ENCODE results near the gene PIGL. TPM values are rescaled to one million over a fixed set of nuclear protein-coding genes. Genes with fewer than 3 reads are reported as not detected.

PIGL gene
- polyA plus RNA-seq, 2 donors = 13.3 to 21.5 TPM

- H3K4me3 ChIP-seq (ENCODE audit: low read depth in 1 of 2, low read length in 2 of 2) = no peak overlapping the region
- no peaks in the 10 kb centered on the region for H3K4me1 ChIP-seq (ENCODE audit: control insufficient read depth in 2 of 2, insufficient read depth in 2 of 2, low read length in 1 of 2)
- no peaks in the 10 kb centered on the region for H3K36me3 ChIP-seq (ENCODE audit: control insufficient read depth in 2 of 2, insufficient read depth in 2 of 2, low read length in 1 of 2)
- no peak overlapping the region for H3K27ac ChIP-seq (ENCODE audit: low read depth in 2 of 2, low read length in 1 of 2)
- no peaks in the 10 kb centered on the region for H3K27me3 ChIP-seq (ENCODE audit: control insufficient read depth in 1 of 2, insufficient read depth in 2 of 2, low read length in 2 of 2)
- H3K9me3 ChIP-seq (ENCODE audit: control insufficient read depth in 2 of 2, insufficient read depth in 1 of 2, low read depth in 1 of 2, low read length in 1 of 2) = no peaks in the 10 kb centered on the region
- 94 to 96% methylated on average over 3 of the region's 3 CpGs for WGBS, 2 donors
These were observed 121.4 kb downstream of the PIGL start for GRCh38 chr17:16338391-16338790.

- H3K36me3 ChIP-seq (ENCODE audit: control insufficient read depth in 2 of 2, insufficient read depth in 2 of 2, low read length in 1 of 2) = no peaks in the 10 kb centered on the region
- WGBS, 2 donors = 89 to 100% methylated on average over 1 of the region's 1 CpG
- H3K27ac ChIP-seq (ENCODE audit: low read depth in 2 of 2, low read length in 1 of 2) = no peak overlapping the region
- no peaks in the 10 kb centered on the region for H3K4me1 ChIP-seq (ENCODE audit: control insufficient read depth in 2 of 2, insufficient read depth in 2 of 2, low read length in 1 of 2)
- no peaks in the 10 kb centered on the region for H3K27me3 ChIP-seq (ENCODE audit: control insufficient read depth in 1 of 2, insufficient read depth in 2 of 2, low read length in 2 of 2)
- H3K4me3 ChIP-seq (ENCODE audit: low read depth in 1 of 2, low read length in 2 of 2) = no peak overlapping the region
- H3K9me3 ChIP-seq (ENCODE audit: control insufficient read depth in 2 of 2, insufficient read depth in 1 of 2, low read depth in 1 of 2, low read length in 1 of 2) = no peaks in the 10 kb centered on the region
These were observed 122.4 kb downstream of the PIGL start for GRCh38 chr17:16339402-16339801.

GRCh38 chr17:16339959-16340358, 122.9 kb downstream of the PIGL start:
- H3K27me3 ChIP-seq (ENCODE audit: control insufficient read depth in 1 of 2, insufficient read depth in 2 of 2, low read length in 2 of 2) = no peaks in the 10 kb centered on the region
- no peaks in the 10 kb centered on the region for H3K36me3 ChIP-seq (ENCODE audit: control insufficient read depth in 2 of 2, insufficient read depth in 2 of 2, low read length in 1 of 2)
- H3K9me3 ChIP-seq (ENCODE audit: control insufficient read depth in 2 of 2, insufficient read depth in 1 of 2, low read depth in 1 of 2, low read length in 1 of 2) = no peaks in the 10 kb centered on the region
- WGBS, 2 donors = 61 to 71% methylated on average over 1 of the region's 1 CpG
- H3K4me3 ChIP-seq (ENCODE audit: low read depth in 1 of 2, low read length in 2 of 2) = no peak overlapping the region
- no peaks in the 10 kb centered on the region for H3K4me1 ChIP-seq (ENCODE audit: control insufficient read depth in 2 of 2, insufficient read depth in 2 of 2, low read length in 1 of 2)
- no peak overlapping the region for H3K27ac ChIP-seq (ENCODE audit: low read depth in 2 of 2, low read length in 1 of 2)

GRCh38 chr17:16342979-16343378, 126.0 kb downstream of the PIGL start:
- Histone ChIP-seq H3K4me1 (ENCODE audit: control insufficient read depth in 2 of 2, insufficient read depth in 2 of 2, low read length in 1 of 2) (no peaks in the 10 kb centered on the region), H3K36me3 (ENCODE audit: control insufficient read depth in 2 of 2, insufficient read depth in 2 of 2, low read length in 1 of 2) (no peaks in the 10 kb centered on the region), H3K4me3 (ENCODE audit: low read depth in 1 of 2, low read length in 2 of 2) (no peak overlapping the region), H3K27ac (ENCODE audit: low read depth in 2 of 2, low read length in 1 of 2) (no peak overlapping the region), H3K27me3 (ENCODE audit: control insufficient read depth in 1 of 2, insufficient read depth in 2 of 2, low read length in 2 of 2) (no peaks in the 10 kb centered on the region), H3K9me3 (ENCODE audit: control insufficient read depth in 2 of 2, insufficient read depth in 1 of 2, low read depth in 1 of 2, low read length in 1 of 2) (no peaks in the 10 kb centered on the region)
- WGBS, 2 donors = 74 to 76% methylated on average over 4 of the region's 4 CpGs

GRCh38 chr17:16343569-16343968, 126.6 kb downstream of the PIGL start:
- no peak overlapping the region for H3K27ac ChIP-seq (ENCODE audit: low read depth in 2 of 2, low read length in 1 of 2)
- no peaks in the 10 kb centered on the region for H3K4me1 ChIP-seq (ENCODE audit: control insufficient read depth in 2 of 2, insufficient read depth in 2 of 2, low read length in 1 of 2)
- H3K36me3 ChIP-seq (ENCODE audit: control insufficient read depth in 2 of 2, insufficient read depth in 2 of 2, low read length in 1 of 2) = no peaks in the 10 kb centered on the region
- no peaks in the 10 kb centered on the region for H3K9me3 ChIP-seq (ENCODE audit: control insufficient read depth in 2 of 2, insufficient read depth in 1 of 2, low read depth in 1 of 2, low read length in 1 of 2)
- H3K27me3 ChIP-seq (ENCODE audit: control insufficient read depth in 1 of 2, insufficient read depth in 2 of 2, low read length in 2 of 2) = no peaks in the 10 kb centered on the region
- WGBS, 2 donors = 92 to 98% methylated on average over 3 of the region's 3 CpGs
- no peak overlapping the region for H3K4me3 ChIP-seq (ENCODE audit: low read depth in 1 of 2, low read length in 2 of 2)

- Histone ChIP-seq H3K27ac (ENCODE audit: low read depth in 2 of 2, low read length in 1 of 2) (no peak overlapping the region), H3K9me3 (ENCODE audit: control insufficient read depth in 2 of 2, insufficient read depth in 1 of 2, low read depth in 1 of 2, low read length in 1 of 2) (no peaks in the 10 kb centered on the region), H3K36me3 (ENCODE audit: control insufficient read depth in 2 of 2, insufficient read depth in 2 of 2, low read length in 1 of 2) (no peaks in the 10 kb centered on the region), H3K4me1 (ENCODE audit: control insufficient read depth in 2 of 2, insufficient read depth in 2 of 2, low read length in 1 of 2) (no peaks in the 10 kb centered on the region), H3K27me3 (ENCODE audit: control insufficient read depth in 1 of 2, insufficient read depth in 2 of 2, low read length in 2 of 2) (no peaks in the 10 kb centered on the region), H3K4me3 (ENCODE audit: low read depth in 1 of 2, low read length in 2 of 2) (no peak overlapping the region)
- WGBS, 2 donors = 86 to 87% methylated on average over 5 of the region's 5 CpGs
These were observed 128.6 kb downstream of the PIGL start for GRCh38 chr17:16345565-16345964.

- H3K9me3 ChIP-seq (ENCODE audit: control insufficient read depth in 2 of 2, insufficient read depth in 1 of 2, low read depth in 1 of 2, low read length in 1 of 2) = no peaks in the 10 kb centered on the region
- no peak overlapping the region for H3K27ac ChIP-seq (ENCODE audit: low read depth in 2 of 2, low read length in 1 of 2)
- H3K4me3 ChIP-seq (ENCODE audit: low read depth in 1 of 2, low read length in 2 of 2) = no peak overlapping the region
- WGBS, 2 donors = 89 to 96% methylated on average over 6 of the region's 6 CpGs
- no peaks in the 10 kb centered on the region for H3K36me3 ChIP-seq (ENCODE audit: control insufficient read depth in 2 of 2, insufficient read depth in 2 of 2, low read length in 1 of 2)
- H3K4me1 ChIP-seq (ENCODE audit: control insufficient read depth in 2 of 2, insufficient read depth in 2 of 2, low read length in 1 of 2) = no peaks in the 10 kb centered on the region
- no peaks in the 10 kb centered on the region for H3K27me3 ChIP-seq (ENCODE audit: control insufficient read depth in 1 of 2, insufficient read depth in 2 of 2, low read length in 2 of 2)
These were observed 129.8 kb downstream of the PIGL start for GRCh38 chr17:16346721-16347271.

- H3K36me3 ChIP-seq (ENCODE audit: control insufficient read depth in 2 of 2, insufficient read depth in 2 of 2, low read length in 1 of 2) = no peaks in the 10 kb centered on the region
- no peaks in the 10 kb centered on the region for H3K27me3 ChIP-seq (ENCODE audit: control insufficient read depth in 1 of 2, insufficient read depth in 2 of 2, low read length in 2 of 2)
These were observed 131.6 kb downstream of the PIGL start for GRCh38 chr17:16348586-16348985.

GRCh38 chr17:16349431-16349830, 132.4 kb downstream of the PIGL start:
- 95 to 96% methylated on average over 5 of the region's 5 CpGs for WGBS, 2 donors
- H3K36me3 ChIP-seq (ENCODE audit: control insufficient read depth in 2 of 2, insufficient read depth in 2 of 2, low read length in 1 of 2) = no peaks in the 10 kb centered on the region

More at GRCh38 chr17:16348586-16348985, 131.6 kb downstream of the PIGL start:
- H3K9me3 ChIP-seq (ENCODE audit: control insufficient read depth in 2 of 2, insufficient read depth in 1 of 2, low read depth in 1 of 2, low read length in 1 of 2) = no peaks in the 10 kb centered on the region
- WGBS, 2 donors = 92 to 93% methylated on average over 6 of the region's 6 CpGs
- H3K4me1 ChIP-seq (ENCODE audit: control insufficient read depth in 2 of 2, insufficient read depth in 2 of 2, low read length in 1 of 2) = peaks cover 0 to 5% of the 10 kb centered on the region in 2 donors
- no peak overlapping the region for H3K27ac ChIP-seq (ENCODE audit: low read depth in 2 of 2, low read length in 1 of 2)
- H3K4me3 ChIP-seq (ENCODE audit: low read depth in 1 of 2, low read length in 2 of 2) = no peak overlapping the region

GRCh38 chr17:16351831-16352230, 134.8 kb downstream of the PIGL start:
- H3K4me3 ChIP-seq (ENCODE audit: low read depth in 1 of 2, low read length in 2 of 2) = peak overlapping the region in 1 of 2 donors; percentile 52
- no peaks in the 10 kb centered on the region for H3K9me3 ChIP-seq (ENCODE audit: control insufficient read depth in 2 of 2, insufficient read depth in 1 of 2, low read depth in 1 of 2, low read length in 1 of 2)
- no peak overlapping the region for H3K27ac ChIP-seq (ENCODE audit: low read depth in 2 of 2, low read length in 1 of 2)
- no peaks in the 10 kb centered on the region for H3K27me3 ChIP-seq (ENCODE audit: control insufficient read depth in 1 of 2, insufficient read depth in 2 of 2, low read length in 2 of 2)
- peaks cover 0 to 5% of the 10 kb centered on the region in 2 donors for H3K4me1 ChIP-seq (ENCODE audit: control insufficient read depth in 2 of 2, insufficient read depth in 2 of 2, low read length in 1 of 2)
- no peaks in the 10 kb centered on the region for H3K36me3 ChIP-seq (ENCODE audit: control insufficient read depth in 2 of 2, insufficient read depth in 2 of 2, low read length in 1 of 2)
- WGBS, 2 donors = 32 to 39% methylated on average over 10 of the region's 10 CpGs

More at GRCh38 chr17:16349431-16349830, 132.4 kb downstream of the PIGL start:
- Histone ChIP-seq H3K27me3 (ENCODE audit: control insufficient read depth in 1 of 2, insufficient read depth in 2 of 2, low read length in 2 of 2) (no peaks in the 10 kb centered on the region), H3K4me1 (ENCODE audit: control insufficient read depth in 2 of 2, insufficient read depth in 2 of 2, low read length in 1 of 2) (peaks cover 0 to 5% of the 10 kb centered on the region in 2 donors), H3K9me3 (ENCODE audit: control insufficient read depth in 2 of 2, insufficient read depth in 1 of 2, low read depth in 1 of 2, low read length in 1 of 2) (no peaks in the 10 kb centered on the region), H3K27ac (ENCODE audit: low read depth in 2 of 2, low read length in 1 of 2) (no peak overlapping the region), H3K4me3 (ENCODE audit: low read depth in 1 of 2, low read length in 2 of 2) (no peak overlapping the region)
